Measurements from ENCODE around the gene PHF21B. TPM values are rescaled to one million over a fixed set of nuclear protein-coding genes. Genes with fewer than 3 reads are reported as not detected.

PHF21B gene
- total RNA-seq, 1 donor from 2014 or later, result not detected

DNA sequence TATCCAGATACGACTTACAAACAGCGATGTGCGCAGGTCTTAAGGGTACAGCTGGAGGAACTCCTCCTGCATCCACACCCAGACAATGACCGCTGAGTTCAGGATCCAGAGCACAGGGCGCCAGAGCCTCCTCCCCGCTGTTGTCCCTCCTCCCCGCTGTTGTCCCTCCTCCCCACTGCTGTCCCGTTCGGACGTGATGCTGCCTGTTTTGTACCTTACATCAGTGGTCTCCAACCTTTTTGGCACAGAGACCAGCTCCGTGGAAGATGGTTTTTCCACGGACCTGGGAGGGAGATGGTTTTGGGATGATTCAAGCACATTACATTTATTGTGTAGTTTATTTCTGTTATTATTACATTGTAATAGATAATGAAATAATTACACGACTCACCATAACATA is 62.0 kb downstream of the PHF21B start:
- DNase-seq (no peak), ATAC-seq (ENCODE audit: low read depth) (no peak)
- TF ChIP-seq, protein P1, sequence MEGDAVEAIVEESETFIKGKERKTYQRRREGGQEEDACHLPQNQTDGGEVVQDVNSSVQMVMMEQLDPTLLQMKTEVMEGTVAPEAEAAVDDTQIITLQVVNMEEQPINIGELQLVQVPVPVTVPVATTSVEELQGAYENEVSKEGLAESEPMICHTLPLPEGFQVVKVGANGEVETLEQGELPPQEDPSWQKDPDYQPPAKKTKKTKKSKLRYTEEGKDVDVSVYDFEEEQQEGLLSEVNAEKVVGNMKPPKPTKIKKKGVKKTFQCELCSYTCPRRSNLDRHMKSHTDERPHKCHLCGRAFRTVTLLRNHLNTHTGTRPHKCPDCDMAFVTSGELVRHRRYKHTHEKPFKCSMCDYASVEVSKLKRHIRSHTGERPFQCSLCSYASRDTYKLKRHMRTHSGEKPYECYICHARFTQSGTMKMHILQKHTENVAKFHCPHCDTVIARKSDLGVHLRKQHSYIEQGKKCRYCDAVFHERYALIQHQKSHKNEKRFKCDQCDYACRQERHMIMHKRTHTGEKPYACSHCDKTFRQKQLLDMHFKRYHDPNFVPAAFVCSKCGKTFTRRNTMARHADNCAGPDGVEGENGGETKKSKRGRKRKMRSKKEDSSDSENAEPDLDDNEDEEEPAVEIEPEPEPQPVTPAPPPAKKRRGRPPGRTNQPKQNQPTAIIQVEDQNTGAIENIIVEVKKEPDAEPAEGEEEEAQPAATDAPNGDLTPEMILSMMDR (IDR thresholded peaks at IDR 0.05), result no peak
- H3K4me3 Mint-ChIP-seq, result no peak overlapping the region
- no peaks in the 10 kb centered on the region for H3K27me3 Mint-ChIP-seq
- no peak overlapping the region for H3K27ac Mint-ChIP-seq
- H3K4me1 Mint-ChIP-seq, result no peaks in the 10 kb centered on the region
- no peaks in the 10 kb centered on the region for H3K36me3 Mint-ChIP-seq (ENCODE audit: low read depth)
- peaks cover 7% of the 10 kb centered on the region for H3K9me3 Mint-ChIP-seq
- CTCF ChIA-PET, result no interaction called here
- POLR2A ChIA-PET, result no interaction called here
- intact Hi-C loops (cut with micrococcal nuclease), result no loop called here

DNA sequence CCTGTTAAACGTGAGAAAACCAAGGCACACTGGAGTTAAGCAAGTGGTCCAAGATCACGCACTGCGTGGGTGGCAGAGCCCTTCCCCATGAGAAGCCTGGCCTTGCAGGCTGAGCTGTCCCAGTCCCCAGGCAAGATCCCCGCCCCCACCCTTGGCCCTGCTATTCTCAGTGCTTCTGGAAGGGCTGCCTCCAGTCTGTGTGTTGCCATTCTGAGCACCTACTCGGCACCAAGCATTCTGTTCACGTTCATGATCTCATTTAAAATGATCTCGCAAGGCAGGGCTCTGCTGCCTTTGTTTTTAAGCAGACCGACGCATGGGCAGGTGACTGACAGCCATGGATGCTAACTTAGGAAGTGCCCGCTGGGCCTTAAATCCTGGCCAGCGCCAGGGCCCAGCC is 62.8 kb downstream of the PHF21B start:
- H3K36me3 Mint-ChIP-seq (ENCODE audit: low read depth), result no peaks in the 10 kb centered on the region
- no peak overlapping the region for H3K27ac Mint-ChIP-seq
- no peak for ATAC-seq (ENCODE audit: low read depth)
- H3K9me3 Mint-ChIP-seq, result peaks cover 7% of the 10 kb centered on the region
- H3K4me3 Mint-ChIP-seq, result no peak overlapping the region
- H3K27me3 Mint-ChIP-seq, result no peaks in the 10 kb centered on the region
- no peaks in the 10 kb centered on the region for H3K4me1 Mint-ChIP-seq
- TF ChIP-seq, protein P1 (IDR thresholded peaks at IDR 0.05), result no peak
- no peak for DNase-seq
- CTCF ChIA-PET, result no interaction called here
- intact Hi-C loops (cut with micrococcal nuclease), result no loop called here
- POLR2A ChIA-PET, result no interaction called here

GRCh38 chr22:44944883-44945601 is 64.8 kb downstream of the PHF21B start:
- intact Hi-C loops (cut with micrococcal nuclease), result no loop called here
- no peak for DNase-seq
- POLR2A ChIA-PET, result no interaction called here
- ATAC-seq (ENCODE audit: low read depth), result no peak
- H3K4me1 Mint-ChIP-seq, result no peaks in the 10 kb centered on the region
- TF ChIP-seq, protein P1 (IDR thresholded peaks at IDR 0.05), result no peak
- H3K36me3 Mint-ChIP-seq (ENCODE audit: low read depth), result no peaks in the 10 kb centered on the region
- peaks cover 6% of the 10 kb centered on the region for H3K27me3 Mint-ChIP-seq
- no peaks in the 10 kb centered on the region for H3K9me3 Mint-ChIP-seq
- no peak overlapping the region for H3K27ac Mint-ChIP-seq
- no peak overlapping the region for H3K4me3 Mint-ChIP-seq
- CTCF ChIA-PET, result no interaction called here

GRCh38 chr22:44943701-44944324 is 66.0 kb downstream of the PHF21B start:
- intact Hi-C loops (cut with micrococcal nuclease), result no loop called here
- ATAC-seq (ENCODE audit: low read depth) (no peak), DNase-seq (no peak)
- no peaks in the 10 kb centered on the region for H3K4me1 Mint-ChIP-seq
- H3K27ac Mint-ChIP-seq, result no peak overlapping the region
- CTCF ChIA-PET, result no interaction called here
- no peaks in the 10 kb centered on the region for H3K36me3 Mint-ChIP-seq (ENCODE audit: low read depth)
- TF ChIP-seq, protein P1 (IDR thresholded peaks at IDR 0.05), result no peak
- POLR2A ChIA-PET, result no interaction called here
- peaks cover 8% of the 10 kb centered on the region for H3K27me3 Mint-ChIP-seq
- no peaks in the 10 kb centered on the region for H3K9me3 Mint-ChIP-seq
- no peak overlapping the region for H3K4me3 Mint-ChIP-seq

- ATAC-seq (ENCODE audit: low read depth) (no peak), DNase-seq (no peak)
- intact Hi-C loops (cut with micrococcal nuclease), result no loop called here
- ChIA-PET CTCF (no interaction called here), POLR2A (no interaction called here)
- H3K36me3 Mint-ChIP-seq (ENCODE audit: low read depth), result no peaks in the 10 kb centered on the region
- peaks cover 8% of the 10 kb centered on the region for H3K27me3 Mint-ChIP-seq
- H3K4me3 Mint-ChIP-seq, result no peak overlapping the region
- no peaks in the 10 kb centered on the region for H3K9me3 Mint-ChIP-seq
- no peak overlapping the region for H3K27ac Mint-ChIP-seq
- TF ChIP-seq, protein P1 (IDR thresholded peaks at IDR 0.05), result no peak
- no peaks in the 10 kb centered on the region for H3K4me1 Mint-ChIP-seq
Measured at GRCh38 chr22:44942979-44943700, 66.7 kb downstream of the PHF21B start.
